ENCODE data around the gene GULP1. TPM values are rescaled to one million over a fixed set of nuclear protein-coding genes. Genes with fewer than 3 reads are reported as not detected.

The GULP1 gene
- total and polyA plus RNA-seq, 11 donors, result 1.1 to 8.3 (median 4.7) TPM

DNA sequence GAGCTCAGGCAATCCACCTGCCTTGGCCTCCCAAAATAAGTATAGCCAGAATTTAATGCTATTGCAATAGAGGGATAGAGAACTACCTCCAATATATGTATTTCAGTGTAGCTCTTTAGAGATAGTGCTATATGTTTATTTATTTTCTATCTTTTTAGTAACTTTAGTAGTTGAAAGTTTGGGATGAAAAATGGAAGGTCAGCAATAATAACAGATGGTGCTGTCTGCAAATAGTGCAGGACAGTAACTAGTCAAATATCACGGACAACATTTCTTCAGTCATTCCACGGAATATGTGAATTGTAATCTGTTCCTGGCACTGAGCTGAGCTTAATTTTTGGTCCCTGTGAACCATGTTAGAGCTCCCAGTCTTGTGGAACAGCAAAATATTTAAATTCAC is 43.2 kb upstream of the GULP1 start:
- H3K4me3 ChIP-seq, result no peak overlapping the region
- no peaks in the 10 kb centered on the region for H3K36me3 ChIP-seq
- ATAC-seq (no peak), DNase-seq (no peak)
- no peak overlapping the region for H3K27ac ChIP-seq
- intact Hi-C loops (cut with DNase I), result no loop called here
- H3K4me1 ChIP-seq, result no peaks in the 10 kb centered on the region
- no peaks in the 10 kb centered on the region for H3K27me3 ChIP-seq
- peaks cover 0 to 12% (median 0%) of the 10 kb centered on the region in 12 donors for H3K9me3 ChIP-seq
- WGBS, 4 donors, result 77 to 94% (median 88%) methylated on average over 2 of the region's 2 CpGs
- TF ChIP-seq POLR2A (IDR thresholded peaks at IDR 0.05), result no peak
- TF ChIP-seq, protein P1, sequence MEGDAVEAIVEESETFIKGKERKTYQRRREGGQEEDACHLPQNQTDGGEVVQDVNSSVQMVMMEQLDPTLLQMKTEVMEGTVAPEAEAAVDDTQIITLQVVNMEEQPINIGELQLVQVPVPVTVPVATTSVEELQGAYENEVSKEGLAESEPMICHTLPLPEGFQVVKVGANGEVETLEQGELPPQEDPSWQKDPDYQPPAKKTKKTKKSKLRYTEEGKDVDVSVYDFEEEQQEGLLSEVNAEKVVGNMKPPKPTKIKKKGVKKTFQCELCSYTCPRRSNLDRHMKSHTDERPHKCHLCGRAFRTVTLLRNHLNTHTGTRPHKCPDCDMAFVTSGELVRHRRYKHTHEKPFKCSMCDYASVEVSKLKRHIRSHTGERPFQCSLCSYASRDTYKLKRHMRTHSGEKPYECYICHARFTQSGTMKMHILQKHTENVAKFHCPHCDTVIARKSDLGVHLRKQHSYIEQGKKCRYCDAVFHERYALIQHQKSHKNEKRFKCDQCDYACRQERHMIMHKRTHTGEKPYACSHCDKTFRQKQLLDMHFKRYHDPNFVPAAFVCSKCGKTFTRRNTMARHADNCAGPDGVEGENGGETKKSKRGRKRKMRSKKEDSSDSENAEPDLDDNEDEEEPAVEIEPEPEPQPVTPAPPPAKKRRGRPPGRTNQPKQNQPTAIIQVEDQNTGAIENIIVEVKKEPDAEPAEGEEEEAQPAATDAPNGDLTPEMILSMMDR (IDR thresholded peaks at IDR 0.05), result no peak

DNA sequence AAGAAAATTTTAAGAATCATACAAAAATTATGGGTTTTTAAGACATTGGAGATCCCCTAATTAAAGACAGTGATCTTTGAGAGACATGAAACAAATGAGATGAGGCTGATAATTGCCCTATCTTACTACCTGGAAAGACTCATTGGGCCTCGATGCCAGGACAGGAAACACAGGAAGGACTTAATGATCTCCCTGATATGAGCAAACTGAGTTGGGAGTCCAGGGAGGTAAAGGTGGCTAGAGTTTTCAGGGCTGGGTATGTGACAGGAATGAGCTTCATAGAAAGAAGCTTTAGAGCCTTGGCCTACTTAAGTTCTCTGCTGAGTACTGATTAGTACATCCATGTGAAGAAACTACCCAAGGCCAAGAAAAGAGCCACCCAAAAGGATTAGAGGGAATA is 40.6 kb upstream of the GULP1 start:
- H3K27ac ChIP-seq, result no peak overlapping the region
- peaks cover 0 to 14% (median 0%) of the 10 kb centered on the region in 12 donors for H3K9me3 ChIP-seq
- 45 to 57% (median 54%) methylated on average over 1 of the region's 1 CpG for WGBS, 4 donors
- DNase-seq, result no peak
- H3K27me3 ChIP-seq, result no peaks in the 10 kb centered on the region
- intact Hi-C loops (cut with DNase I), result no loop called here
- no peak overlapping the region for H3K4me3 ChIP-seq
- TF ChIP-seq, protein P1 (IDR thresholded peaks at IDR 0.05), result no peak
- TF ChIP-seq POLR2A (IDR thresholded peaks at IDR 0.05), result no peak
- ATAC-seq, result no peak
- H3K36me3 ChIP-seq, result no peaks in the 10 kb centered on the region
- no peaks in the 10 kb centered on the region for H3K4me1 ChIP-seq

DNA sequence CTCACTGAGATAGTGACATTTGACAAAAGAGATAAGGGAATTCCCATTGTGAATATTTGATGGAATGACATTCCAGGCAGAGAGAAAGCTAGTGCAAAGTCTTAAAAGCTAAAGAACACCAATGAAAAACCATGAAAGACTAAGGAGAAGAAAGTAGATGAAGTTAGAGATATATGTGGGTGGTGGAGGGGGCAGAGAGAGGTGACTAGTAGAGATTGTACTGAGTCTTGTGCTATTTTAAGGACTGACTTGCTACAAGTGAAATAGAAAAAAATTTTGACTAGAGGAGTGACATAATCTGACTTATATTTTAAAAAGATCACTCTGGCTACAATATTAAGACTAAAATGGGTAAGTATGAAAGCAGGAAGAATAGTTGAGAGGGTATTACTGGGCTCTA is 35.3 kb upstream of the GULP1 start:
- H3K27me3 ChIP-seq, result no peaks in the 10 kb centered on the region
- no peak for TF ChIP-seq POLR2A (IDR thresholded peaks at IDR 0.05)
- TF ChIP-seq, protein P1 (IDR thresholded peaks at IDR 0.05), result no peak
- no peak for ATAC-seq
- H3K9me3 ChIP-seq, result peaks cover 0 to 14% (median 0%) of the 10 kb centered on the region in 12 donors
- no peak overlapping the region for H3K27ac ChIP-seq
- no peak overlapping the region for H3K4me3 ChIP-seq
- intact Hi-C loops (cut with DNase I), result no loop called here
- no peaks in the 10 kb centered on the region for H3K4me1 ChIP-seq
- no peak for DNase-seq
- no peaks in the 10 kb centered on the region for H3K36me3 ChIP-seq

DNA sequence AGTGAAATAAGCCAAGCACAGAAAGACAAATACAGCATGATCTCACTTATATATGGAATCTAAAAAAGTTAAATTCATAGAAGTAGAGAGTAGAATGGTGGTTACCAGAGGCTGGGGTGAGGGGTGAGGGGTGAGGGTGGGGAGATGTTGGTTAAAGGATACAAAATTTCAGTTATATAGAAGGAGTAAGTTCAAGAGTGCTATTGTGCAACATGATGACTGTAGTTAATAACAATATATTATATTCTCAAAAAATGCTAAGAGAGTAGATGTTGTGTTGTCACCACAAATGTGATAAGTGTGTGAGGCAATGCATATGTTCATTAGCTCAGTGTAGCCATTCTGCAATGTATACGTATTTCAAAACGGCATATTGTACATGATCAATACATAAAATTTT is 26.4 kb upstream of the GULP1 start:
- Histone ChIP-seq H3K4me3 (no peak overlapping the region), H3K36me3 (no peaks in the 10 kb centered on the region), H3K9me3 (no peaks in the 10 kb centered on the region), H3K4me1 (no peaks in the 10 kb centered on the region), H3K27me3 (no peaks in the 10 kb centered on the region), H3K27ac (no peak overlapping the region)
- WGBS, 4 donors, result 91 to 94% (median 94%) methylated on average over 2 of the region's 2 CpGs
- TF ChIP-seq, protein P1 (IDR thresholded peaks at IDR 0.05), result no peak
- TF ChIP-seq POLR2A (IDR thresholded peaks at IDR 0.05), result no peak
- DNase-seq (no peak), ATAC-seq (no peak)
- intact Hi-C loops (cut with DNase I), result no loop called here
